Measurements from ENCODE around the gene OCA2.
"Not testable (repeated sequence)": the region's sequence is repeated elsewhere in the genome, so short reads cannot be mapped to it uniquely, and the experiment has no call there.

Gene OCA2

DNA sequence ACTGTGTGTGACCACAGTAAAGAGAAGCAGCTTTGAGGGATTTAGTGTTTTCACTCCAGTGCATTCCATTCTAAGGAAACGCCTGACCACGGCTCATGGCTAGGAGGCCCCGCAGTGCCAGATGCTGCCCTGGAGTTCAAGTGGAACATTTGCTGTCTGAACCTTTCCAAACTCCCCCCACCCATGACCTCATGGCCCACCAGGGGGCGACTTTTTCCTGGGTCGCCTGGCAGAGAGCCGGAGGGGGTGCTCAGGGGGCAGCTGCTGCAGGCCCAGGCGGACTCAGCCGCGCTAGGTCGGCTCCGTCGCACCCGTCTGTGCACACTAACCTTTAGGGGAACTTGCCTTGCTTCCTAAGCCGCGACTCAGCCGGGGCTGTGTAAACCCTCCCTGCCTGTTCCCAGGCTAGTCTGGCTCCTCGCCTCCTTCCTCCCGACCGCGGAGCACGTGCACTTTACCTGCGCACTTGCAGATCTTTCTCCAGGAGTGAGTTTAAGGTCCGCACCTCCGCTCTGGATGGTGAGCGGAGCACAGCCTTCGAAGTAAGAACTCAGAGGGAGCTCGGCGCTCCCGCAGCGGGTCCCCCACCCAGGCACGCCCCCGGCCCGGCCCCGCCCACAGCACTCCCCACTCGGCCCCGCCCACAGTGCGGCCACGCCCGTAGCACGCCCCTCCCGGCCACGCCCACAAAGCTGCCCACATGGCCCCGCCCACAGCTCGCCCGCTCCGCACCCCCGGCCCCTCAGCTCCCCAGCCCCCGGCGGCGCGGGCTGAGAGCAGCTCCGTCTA lies at the start of gene OCA2:
OCA2 (minus strand) TSS at position 550 of the 789 bp plus-strand sequence. CDS start 17,441 bp downstream, outside the sequence.
- peak; percentile 36 for DNase-seq (ENCODE audit: low read depth)

DNA sequence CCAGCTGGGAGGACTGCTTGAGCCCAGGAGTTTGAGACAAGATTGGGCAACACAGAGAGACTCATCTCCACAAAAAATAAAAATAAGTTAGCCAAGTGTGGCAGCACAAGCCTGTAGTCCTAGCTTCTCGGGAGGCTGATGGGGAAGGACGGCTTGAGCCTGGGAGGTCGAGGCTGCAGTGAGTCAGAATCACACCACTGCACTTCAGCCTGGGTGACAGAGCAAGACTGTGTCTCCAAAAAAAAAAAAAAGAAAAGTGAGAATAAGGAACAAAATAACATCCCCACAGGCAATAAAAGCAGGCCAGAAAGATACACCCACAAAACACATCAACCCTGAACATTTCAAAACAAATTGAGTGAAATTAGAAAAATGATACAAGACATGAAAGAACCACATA lies 48.7 kb upstream of the OCA2 start:
- no peak for DNase-seq (ENCODE audit: low read depth)

DNA sequence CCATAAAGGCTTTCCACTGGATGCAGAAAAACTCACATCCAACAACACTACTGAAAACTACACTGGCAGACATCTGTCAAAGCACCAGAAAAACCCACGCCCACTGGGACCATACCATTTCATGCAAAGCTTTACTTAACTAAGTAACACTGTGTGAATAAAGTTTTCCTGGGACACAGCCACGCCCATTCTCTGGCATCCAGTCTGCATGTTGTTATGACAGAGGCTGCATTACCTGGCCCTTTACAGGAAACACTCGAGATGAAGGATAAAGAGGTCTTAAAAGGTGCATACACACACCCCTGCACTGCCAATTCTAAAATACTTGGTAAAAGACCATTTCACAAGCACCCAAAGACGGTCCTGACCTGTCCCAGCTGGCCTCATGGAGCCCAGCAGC lies 46.3 kb upstream of the OCA2 start:
- not testable (repeated sequence) for DNase-seq (ENCODE audit: low read depth)

DNA sequence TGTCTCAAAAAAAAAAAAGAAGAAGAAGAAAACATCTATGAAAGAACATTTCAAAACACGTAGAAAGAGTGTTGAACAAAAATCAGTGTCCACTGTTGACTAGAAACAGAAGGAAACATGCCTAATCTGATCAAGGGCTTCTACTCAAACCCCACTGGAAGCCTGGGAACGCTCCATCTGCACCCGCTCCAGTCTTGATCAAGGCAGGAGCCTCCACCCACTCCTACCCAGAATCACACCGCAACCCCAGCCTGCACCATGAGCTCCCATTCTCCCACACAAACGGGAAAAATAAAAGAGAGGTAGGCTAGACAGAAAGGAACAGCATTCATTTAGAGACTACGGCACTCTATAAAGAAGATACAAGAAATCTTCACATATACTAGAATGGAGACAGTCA lies 40.9 kb upstream of the OCA2 start:
- DNase-seq (ENCODE audit: low read depth): no peak

DNA sequence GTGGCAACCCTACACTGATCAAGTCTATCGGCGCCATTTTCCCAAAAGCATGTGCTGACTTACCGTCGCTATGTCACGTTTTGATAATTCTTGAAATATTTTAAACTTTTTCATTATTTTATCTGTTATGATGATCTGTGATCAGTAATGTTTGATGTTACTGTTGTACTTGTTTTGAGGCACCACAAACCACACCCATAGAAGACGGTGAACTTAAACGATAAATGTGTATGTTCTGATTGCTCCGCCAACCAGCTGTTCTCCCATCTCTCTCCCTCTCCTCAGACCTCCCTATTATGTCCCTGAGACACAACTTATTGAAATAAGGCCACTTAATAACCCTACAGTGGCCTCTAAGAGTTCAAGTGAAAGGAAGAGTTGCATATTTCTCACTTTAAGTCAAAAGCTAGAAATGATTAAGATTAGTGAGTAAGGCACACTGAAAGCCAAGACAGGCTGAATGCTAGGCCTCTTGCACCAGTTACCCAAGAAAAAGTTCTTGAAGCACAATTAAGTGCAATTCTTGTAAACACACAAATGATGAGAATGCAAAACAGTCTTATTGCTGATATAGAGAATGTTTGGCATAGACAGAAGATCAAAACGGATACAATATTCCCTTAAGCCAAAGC lies 38.4 kb upstream of the OCA2 start:
- DNase-seq (ENCODE audit: low read depth): not testable (repeated sequence)

DNA sequence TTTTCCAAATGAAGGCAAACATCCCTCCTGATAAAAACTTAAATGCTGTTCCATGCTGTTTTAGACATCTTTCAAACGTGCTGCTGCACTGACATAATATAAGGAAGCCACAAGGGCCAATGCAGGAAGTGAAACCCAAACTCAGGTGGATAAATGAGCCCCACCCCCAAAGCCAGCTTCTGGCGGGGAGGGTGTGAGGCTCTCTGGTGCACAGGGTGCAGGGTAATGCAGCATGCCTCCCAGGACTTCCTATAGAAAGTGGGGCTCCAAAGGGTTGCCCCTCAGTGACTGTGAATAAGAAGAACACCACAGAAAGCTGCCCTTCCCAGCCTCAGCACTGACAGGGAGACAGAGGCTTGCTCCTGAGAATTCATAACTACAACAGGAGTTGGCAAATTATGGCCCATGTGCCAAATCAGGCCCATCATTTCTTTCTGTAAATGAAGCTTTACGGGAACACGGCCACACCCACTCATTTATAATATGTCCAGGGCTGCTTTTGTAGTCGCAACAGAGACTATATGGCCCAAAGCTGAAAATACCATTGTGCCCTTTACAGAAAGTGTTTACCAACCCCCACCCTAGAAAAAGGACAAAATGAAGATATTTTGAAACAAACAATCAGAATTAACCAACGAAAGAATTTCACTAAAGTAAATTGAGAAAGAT lies 37.3 kb upstream of the OCA2 start:
- DNase-seq (ENCODE audit: low read depth): not testable (repeated sequence)

DNA sequence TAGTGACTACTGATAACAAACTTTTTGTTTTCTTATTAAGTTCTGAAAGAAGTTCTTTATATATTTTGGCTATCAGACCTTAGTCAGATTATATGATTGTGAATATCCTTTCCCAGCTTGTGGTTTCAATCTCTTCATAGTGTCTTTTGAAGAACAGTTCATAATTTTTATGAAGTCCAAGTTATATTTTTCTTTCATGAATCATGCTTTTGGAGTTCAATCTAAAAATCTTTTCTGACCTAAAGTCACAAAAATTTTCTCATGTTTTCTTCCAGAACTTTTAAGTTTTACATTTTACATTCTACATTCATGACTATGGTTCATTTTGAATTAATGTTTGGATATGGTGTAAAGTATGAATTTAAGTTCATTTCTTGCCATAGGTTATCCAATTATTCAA lies 34.2 kb upstream of the OCA2 start:
- DNase-seq (ENCODE audit: low read depth): no peak

DNA sequence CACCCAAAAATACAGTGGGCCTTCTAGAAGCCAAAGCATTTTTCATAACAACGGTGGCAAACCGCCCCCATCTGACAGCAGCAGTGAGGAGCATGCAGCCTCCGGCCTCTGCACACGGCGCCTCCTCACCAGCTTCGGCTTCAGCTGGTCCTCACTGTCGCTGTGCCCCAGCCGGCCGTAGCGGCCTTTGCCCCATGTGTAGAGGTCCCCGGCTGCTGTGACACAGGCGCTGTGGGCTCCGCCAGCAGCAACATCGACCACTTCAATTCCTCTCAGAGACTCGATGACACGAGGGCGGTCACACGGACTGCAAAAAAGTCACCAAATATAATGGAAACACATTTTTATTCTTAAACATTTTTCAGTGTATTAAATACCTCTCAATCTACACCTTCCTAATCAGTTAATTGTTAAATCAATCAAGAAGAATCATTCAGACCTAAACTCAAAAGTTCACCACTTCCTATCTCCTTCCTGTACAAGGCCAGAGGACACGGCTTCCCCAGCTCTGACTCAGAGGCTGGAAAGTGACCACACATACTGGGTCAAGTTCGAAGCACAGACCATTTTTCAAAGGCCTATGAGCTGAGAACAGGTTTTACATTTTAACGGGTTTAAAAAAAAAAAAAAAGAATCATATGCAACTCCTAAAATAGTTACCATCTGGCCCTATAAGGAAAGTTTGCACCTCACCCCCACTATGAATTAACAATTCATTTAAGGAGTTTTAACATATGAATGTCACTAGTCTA lies 33.6 kb upstream of the OCA2 start:
- DNase-seq (ENCODE audit: low read depth): no peak

DNA sequence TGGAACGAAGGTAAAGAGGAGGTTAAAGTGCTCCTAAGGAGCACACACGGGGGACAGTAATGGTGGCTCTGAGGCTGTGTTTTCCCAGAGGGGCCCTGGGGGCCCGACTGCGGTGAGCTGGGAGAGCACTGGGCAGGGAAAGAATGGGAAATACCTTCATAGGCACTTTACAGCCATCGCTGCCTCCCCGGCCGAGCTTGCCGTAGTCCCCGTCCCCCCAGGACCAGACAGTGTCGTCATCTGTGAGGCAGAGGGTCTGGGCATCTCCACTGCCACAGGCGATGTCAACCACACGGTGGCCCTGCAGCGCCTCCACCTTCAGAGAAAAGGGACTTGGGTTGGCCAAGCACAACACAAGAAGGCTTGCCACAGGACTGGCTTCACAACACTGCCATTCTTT lies 32.8 kb upstream of the OCA2 start:
- no peak for DNase-seq (ENCODE audit: low read depth)

DNA sequence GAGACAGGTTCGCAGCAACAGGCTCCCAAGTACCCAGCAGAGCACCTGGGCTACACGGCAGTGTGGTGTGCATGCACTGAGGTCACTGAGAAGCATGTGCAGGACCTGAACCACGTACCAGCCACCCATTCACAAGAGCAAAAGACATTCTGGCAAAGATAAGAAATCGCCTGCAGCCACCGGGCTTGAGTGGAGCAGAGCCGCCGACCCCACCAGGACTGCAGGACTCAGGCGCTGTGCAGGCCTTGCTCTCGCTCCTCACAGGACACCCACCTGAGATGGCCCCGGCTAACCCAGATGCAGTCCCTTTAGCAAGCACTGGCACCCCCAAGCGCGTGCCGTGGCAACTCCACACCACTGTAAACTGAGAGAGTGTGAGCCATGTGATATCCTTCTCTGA lies 32.3 kb upstream of the OCA2 start:
- no peak for DNase-seq (ENCODE audit: low read depth)

DNA sequence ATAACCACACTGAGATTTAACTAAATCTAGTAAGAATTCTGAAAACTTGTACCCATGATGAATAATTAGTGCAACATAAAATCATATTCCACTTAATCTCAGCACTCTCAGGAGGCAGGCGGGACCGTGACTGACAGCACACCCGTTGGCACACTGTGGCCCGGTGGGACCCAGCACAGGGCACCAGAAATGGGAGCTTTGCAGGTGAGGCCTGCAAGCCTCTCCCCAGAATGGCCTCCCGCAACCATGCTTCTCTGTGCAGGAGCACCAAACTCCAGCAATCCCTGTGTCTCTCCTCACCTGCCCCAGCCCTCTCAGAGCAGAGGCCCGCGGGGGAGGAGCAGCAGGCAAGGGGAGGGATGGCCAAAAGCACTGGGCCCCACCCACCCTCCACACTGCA lies 31.5 kb upstream of the OCA2 start:
- DNase-seq (ENCODE audit: low read depth): no peak

DNA sequence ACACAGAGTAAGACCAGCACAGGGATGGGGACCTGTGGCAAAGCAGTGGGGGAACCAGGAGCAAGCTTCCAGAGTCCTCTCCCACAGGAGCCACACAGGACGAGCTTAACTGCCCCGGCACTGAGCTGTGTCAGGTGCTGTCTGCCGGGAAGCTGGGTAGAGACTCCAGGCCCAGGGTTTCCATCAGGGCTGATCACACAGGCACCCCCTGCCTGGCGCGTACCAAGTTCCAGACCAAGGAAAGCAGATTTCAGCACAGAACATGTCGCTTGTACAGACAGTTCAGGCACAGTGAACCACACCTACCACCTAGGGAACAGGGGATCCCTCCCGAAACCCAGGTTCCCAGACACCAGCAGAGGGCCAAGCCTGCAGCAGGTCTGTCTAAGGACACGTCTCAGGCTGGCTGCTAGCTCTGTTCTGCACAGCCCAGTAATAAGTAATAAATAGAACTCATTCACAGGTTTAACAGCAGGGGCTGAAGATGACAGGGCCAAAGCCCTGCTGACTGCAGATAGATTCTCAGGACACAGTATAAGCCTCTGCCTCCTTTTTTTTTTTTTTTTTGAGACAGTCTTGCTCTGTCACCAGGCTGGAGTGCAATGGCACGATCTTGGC lies 30.2 kb upstream of the OCA2 start:
- DNase-seq (ENCODE audit: low read depth): no peak

DNA sequence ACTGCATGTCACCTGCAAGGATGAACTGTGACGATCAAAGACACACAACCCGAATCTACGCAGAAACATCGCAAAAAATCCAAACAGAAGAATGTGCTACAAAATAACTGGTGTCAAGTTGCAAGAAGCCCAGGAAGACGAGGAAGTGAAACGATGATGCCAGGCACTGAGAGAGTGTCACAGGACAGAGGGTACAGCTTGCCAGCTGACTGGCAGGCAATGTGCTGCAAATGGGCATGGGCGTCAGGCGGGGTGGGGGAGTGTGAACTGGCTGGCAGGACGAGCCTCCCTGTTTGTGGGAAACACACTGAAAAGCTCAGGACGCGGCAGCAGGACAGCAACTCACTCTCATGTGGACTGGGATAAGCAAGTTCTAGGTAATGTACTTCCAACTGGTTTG lies 28.9 kb upstream of the OCA2 start:
- no peak for DNase-seq (ENCODE audit: low read depth)

DNA sequence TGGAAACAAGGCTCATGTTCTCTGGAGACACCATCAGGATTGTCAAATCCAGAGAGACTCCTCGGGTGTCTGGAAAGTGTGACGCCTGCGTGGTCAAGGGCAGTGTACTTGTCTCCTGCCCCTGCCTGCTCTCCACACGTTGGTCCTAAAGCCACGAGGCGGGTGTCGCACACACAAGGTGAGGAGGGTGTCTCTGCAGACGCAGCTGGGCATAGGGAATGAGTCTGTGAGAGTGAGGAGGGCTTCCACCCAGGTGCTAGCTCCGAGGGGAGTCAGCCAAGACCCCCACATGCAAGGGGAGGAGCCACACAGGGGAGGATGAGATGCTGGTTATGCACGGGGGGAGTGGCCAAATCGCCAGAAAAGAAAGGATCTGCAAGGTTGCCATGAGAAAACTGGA lies 27.9 kb upstream of the OCA2 start:
- no peak for DNase-seq (ENCODE audit: low read depth)

DNA sequence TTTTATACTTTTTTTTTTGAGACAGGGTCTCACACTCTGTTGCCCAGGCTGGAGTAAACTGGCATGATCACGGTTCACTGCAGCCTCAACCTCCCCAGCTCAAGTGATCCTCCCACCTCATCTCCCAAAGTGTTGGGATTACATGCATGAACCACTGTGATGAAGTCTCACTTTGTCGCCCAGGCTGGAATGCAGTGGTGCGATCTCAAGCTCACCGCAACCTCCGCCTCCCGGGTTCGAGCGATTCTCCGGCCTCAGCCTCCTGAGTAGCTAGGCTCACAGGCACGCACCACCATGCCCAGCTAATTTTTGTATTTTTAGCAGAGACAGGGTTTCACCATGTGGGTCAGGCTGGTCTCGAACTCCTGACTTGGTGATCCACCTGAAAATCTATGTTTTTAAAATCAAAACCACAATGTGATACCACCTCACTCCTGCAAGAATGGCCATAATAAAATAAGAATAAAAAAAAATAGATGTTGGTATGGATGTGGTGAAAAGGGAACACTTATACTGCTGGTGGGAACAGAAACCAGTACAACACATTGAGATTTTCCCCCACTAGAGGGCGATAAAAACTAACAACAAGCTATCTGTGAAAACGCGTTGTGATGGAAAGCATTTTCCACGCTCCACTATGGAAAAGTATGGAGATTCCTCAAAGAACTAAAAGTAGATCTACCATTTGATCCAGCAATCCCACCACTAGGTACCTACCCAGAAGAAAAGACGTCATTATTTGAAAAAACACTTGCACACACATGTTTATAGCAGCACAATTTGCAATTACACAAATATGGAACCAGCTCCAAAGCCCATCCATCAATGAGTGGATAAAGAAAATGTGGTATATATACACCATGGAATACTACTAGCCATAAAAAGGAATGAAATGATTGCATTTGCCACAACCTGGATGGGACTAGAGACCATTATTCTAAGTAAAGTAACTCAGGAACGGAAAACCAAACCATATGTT lies 26.8 kb upstream of the OCA2 start:
- no peak for DNase-seq (ENCODE audit: low read depth)

DNA sequence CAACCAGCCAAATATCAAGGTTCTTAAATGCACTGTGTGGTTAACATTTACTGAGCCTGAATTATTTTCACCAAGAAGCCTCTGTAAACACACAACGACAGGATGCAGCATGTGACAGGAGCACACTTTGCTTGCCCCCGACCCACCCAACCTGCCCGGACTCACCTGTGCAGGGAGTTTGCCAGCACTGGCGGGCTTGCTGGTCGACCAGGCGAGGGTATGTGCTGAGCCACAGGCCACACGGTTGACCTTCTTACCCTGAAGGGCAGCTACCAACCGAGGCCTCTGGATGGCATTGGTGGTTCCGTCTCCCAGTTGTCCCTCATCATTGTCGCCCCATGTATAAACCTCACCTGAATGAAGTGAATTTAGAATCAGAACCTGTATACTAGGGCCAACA lies 25.7 kb upstream of the OCA2 start:
- DNase-seq (ENCODE audit: low read depth): no peak

DNA sequence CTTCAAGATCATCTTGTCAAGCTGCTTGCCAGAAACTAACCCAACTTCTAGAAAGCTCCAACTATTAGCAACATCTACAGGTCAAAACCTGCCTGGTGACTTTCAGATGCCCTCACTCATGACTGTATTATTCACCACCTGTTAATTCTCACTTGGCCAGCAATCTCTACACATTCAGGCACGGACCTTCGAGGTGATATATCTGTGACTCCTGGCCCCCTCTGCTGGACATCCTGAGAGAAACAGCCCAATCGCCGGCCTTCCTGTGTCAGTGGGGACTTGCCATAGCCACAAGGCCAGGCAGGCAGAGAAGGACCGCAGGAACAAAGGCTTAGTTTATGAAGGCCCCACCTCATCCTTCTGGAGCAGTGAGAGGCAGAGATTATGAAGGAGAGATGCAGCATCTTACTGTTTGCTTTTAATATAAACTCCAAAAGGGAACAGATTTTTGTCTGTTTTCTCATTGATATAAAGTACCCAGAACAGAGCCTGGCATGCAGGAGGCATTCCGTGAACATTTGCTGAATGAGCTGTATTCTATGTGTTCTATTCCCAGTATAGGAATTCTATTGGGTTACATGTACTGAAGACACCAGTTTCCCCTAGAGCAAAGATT lies 24.4 kb upstream of the OCA2 start:
- DNase-seq (ENCODE audit: low read depth): no peak

DNA sequence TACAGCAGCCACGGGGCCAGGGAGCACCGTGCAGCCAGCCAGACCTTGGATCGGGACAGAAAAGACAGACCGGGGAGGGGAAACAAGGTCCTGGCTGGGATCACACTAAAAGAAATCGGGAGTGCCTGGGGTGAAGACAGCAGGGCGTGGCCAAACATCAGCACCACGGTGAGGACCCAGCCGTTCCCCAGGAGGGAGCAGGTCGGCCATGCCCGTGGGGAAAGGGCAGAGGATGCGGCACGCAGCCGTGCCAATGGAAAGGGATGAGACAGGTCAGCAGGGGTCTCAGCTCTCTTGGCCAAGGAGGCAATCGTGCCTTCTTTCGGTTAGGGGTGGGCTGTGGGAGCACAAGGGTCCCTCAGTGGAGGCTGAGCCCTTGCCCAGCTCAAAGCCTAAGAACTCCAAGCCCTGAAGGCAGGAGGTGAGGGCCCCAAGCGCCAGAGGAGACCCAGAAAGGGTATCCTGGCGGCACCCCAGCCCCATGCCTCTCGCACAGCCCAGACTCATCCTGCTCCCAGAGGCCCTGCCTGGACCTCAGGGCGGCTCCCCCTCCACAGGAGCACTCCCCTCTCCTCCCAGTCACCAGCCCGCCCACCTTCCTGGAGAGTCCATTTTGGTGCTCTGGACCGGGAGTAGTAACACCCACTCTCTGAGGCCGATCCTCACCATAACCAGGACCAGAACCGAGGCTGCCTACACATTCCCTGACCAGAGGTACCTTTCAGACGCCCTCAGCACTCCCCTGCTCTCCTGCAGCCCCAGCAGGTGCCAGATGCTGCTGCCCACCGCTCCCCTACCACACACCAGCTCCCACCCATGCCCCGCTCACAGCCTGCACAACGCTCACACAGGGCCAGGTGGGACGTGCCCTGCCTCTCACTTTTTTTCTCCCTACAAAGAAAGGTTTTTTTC lies 23.2 kb upstream of the OCA2 start:
- no peak for DNase-seq (ENCODE audit: low read depth)

DNA sequence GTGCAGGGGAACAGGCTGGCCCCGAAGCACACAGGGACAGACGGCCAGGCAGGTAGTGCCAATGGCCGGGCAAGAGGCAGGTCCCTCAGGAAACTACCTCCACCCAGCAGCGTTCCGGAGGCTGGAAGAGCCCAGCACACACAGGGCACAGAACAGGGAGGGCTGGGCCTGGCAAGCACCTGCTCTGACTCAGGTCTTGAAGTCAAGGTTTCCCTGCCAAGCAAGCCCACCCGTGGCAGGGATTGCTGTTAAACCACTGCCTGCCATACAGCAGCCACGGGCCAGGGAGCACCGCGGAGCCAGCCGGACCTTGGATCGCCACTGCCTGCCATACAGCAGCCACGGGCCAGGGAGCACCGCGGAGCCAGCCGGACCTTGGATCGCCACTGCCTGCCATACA lies 22.5 kb upstream of the OCA2 start:
- not testable (repeated sequence) for DNase-seq (ENCODE audit: low read depth)

DNA sequence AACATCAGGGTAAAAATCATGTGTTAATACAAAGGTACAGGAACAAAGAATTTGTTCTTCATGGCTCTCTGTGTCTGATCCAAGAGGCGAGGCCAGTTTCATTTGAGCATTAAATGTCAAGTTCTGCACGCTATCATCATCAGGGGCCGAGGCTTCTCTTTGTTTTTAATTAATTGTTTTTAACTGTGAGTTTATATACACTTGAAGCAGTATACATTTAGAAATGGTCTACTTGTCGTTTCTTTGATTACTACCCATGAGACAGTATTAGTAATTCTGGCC lies 21.2 kb upstream of the OCA2 start:
- no peak for DNase-seq (ENCODE audit: low read depth)
